Testis (tissue), 3 donors: ENCODE measurements around the gene OR2S2. TPM values are rescaled to one million over a fixed set of nuclear protein-coding genes. Genes with fewer than 3 reads are reported as not detected.
A peak's percentile ranks its signal among the peaks of the same experiment; 100 is the strongest.

Source experiments
- DNase-seq: peaks from one replicate; pipeline ENCODE4 v3.0.0-alpha.2; 2019
- H3K27ac ChIP-seq, 2 donors: fragments of 200-600 bp; sonication (generic); one replicate each; pipeline ENCODE4 v1.5.1; 2019
- H3K27me3 ChIP-seq: fragments of 200-600 bp; sonication (generic); one replicate; pipeline ENCODE4 v1.5.1; 2019
- H3K36me3 ChIP-seq: fragments of 200-600 bp; sonication (generic); one replicate; pipeline ENCODE4 v1.5.1; 2017; ENCODE audit warnings: low read depth; ENCODE audit errors: missing control alignments
- H3K4me1 ChIP-seq: fragments of 200-600 bp; sonication (generic); one replicate; pipeline ENCODE4 v1.5.1; 2019
- H3K4me3 ChIP-seq, 2 donors: fragments of 200-600 bp; sonication (generic); one replicate each; pipeline ENCODE4 v1.5.1; 2017 to 2019
- H3K9me3 ChIP-seq: fragments of 200-600 bp; sonication (generic); one replicate; pipeline ENCODE4 v1.5.1; 2017
- CTCF ChIP-seq, 3 experiments: fragments of 450-650 bp in 2 of 3; fragments of 200-600 bp in 1 of 3; sonication (generic) in 1 of 3; IDR thresholded peaks; one replicate each; pipeline ENCODE4 v1.5.1; 2016 to 2019; ENCODE audit warnings: antibody characterized with exemption in 3 of 3, mild to moderate bottlenecking in 2 of 3, moderate library complexity in 1 of 3
- POLR2A ChIP-seq: fragments of 450-650 bp; IDR thresholded peaks from one replicate; pipeline ENCODE4 v1.6.1; 2017; ENCODE audit warnings: antibody characterized with exemption, mild to moderate bottlenecking, moderate library complexity
- WGBS, 2 donors: methylation state at CpG; one replicate each; pipeline ENCODE4 v1.1.5; 2018; 5-methylcytosine and 5-hydroxymethylcytosine counted together
- intact Hi-C: fragments of 100-400 bp; cut with DNase I; formaldehyde crosslinking; loops from one replicate; pipeline ENCODE4 v1.15.1; 2023; ENCODE audit warnings: low total_unique reads
- polyA plus RNA-seq: library from polyadenylated mRNA; stranded (reverse); fragments of 350-450 nt; fragmentation: Illumina TruSeq; extraction: RNeasy Lipid Tissue Mini Kit (QIAGEN cat#74804); gene quantifications from one replicate; pipeline ENCODE4 v1.2.3, GENCODE V29; 2014; ENCODE audit warnings: low read depth, low replicate concordance; ENCODE audit not compliant: insufficient read depth
- total RNA-seq, 2 donors: library from RNA; depleted of rRNA; stranded (reverse); fragments of >200 nt; gene quantifications; one replicate each; pipeline ENCODE4 v1.2.3, GENCODE V29; 2016

OR2S2 gene
- total and polyA plus RNA-seq, 3 donors from 2014 or later: not detected

- Histone ChIP-seq H3K27ac (no peak overlapping the region), H3K4me1 (peaks cover 5% of the 10 kb centered on the region), H3K36me3 (no peaks in the 10 kb centered on the region), H3K27me3 (no peaks in the 10 kb centered on the region), H3K4me3 (no peak overlapping the region), H3K9me3 (no peaks in the 10 kb centered on the region)
- TF ChIP-seq POLR2A (no peak), CTCF (IDR thresholded peaks at IDR 0.05) (no peak)
- intact Hi-C loops: no loop called here
- WGBS, 2 donors: 73 to 82% methylated on average over 2 of the region's 2 CpGs
- DNase-seq: no peak
These were observed 9.5 kb downstream of the OR2S2 start for GRCh38 chr9:35948451-35948850.

- peak; percentile 85 for DNase-seq
- Histone ChIP-seq H3K36me3 (no peaks in the 10 kb centered on the region), H3K4me1 (peaks cover 5% of the 10 kb centered on the region), H3K4me3 (peak overlapping the region in 1 of 2 donors; percentile 3), H3K27me3 (no peaks in the 10 kb centered on the region), H3K27ac (no peak overlapping the region), H3K9me3 (no peaks in the 10 kb centered on the region)
- intact Hi-C loops: no loop called here
- TF ChIP-seq CTCF (IDR thresholded peaks at IDR 0.05): peak; percentile 73 to 84 (median 78)
- no peak for TF ChIP-seq POLR2A
- WGBS, 2 donors: 21 to 22% methylated on average over 10 of the region's 10 CpGs
These were observed 12.5 kb downstream of the OR2S2 start for GRCh38 chr9:35945341-35946018.

- H3K27ac ChIP-seq: no peak overlapping the region
- H3K27me3 ChIP-seq: no peaks in the 10 kb centered on the region
- H3K4me3 ChIP-seq: no peak overlapping the region
- TF ChIP-seq POLR2A: no peak
- no peak for TF ChIP-seq CTCF (IDR thresholded peaks at IDR 0.05)
- 84 to 91% methylated on average over 3 of the region's 3 CpGs for WGBS, 2 donors
- intact Hi-C loops: no loop called here
- no peak for DNase-seq
- H3K4me1 ChIP-seq: peaks cover 5% of the 10 kb centered on the region
- H3K36me3 ChIP-seq: no peaks in the 10 kb centered on the region
- H3K9me3 ChIP-seq: no peaks in the 10 kb centered on the region
These were observed 13.1 kb downstream of the OR2S2 start for GRCh38 chr9:35944841-35945240.

GRCh38 chr9:35944173-35944572, 13.8 kb downstream of the OR2S2 start:
- intact Hi-C loops: no loop called here
- no peak for DNase-seq
- WGBS, 2 donors: 95 to 97% methylated on average over 3 of the region's 3 CpGs
- TF ChIP-seq POLR2A (no peak), CTCF (IDR thresholded peaks at IDR 0.05) (no peak)
- Histone ChIP-seq H3K36me3 (no peaks in the 10 kb centered on the region), H3K27ac (no peak overlapping the region), H3K4me1 (peaks cover 5% of the 10 kb centered on the region), H3K9me3 (no peaks in the 10 kb centered on the region), H3K27me3 (no peaks in the 10 kb centered on the region), H3K4me3 (no peak overlapping the region)

GRCh38 chr9:35942286-35942685, 15.7 kb downstream of the OR2S2 start:
- H3K9me3 ChIP-seq: no peaks in the 10 kb centered on the region
- no peak overlapping the region for H3K4me3 ChIP-seq
- 92 to 98% methylated on average over 5 of the region's 5 CpGs for WGBS, 2 donors
- no peak for DNase-seq
- intact Hi-C loops: no loop called here
- no peaks in the 10 kb centered on the region for H3K27me3 ChIP-seq
- peaks cover 5% of the 10 kb centered on the region for H3K4me1 ChIP-seq
- H3K27ac ChIP-seq: no peak overlapping the region
- H3K36me3 ChIP-seq: no peaks in the 10 kb centered on the region
- TF ChIP-seq CTCF (IDR thresholded peaks at IDR 0.05): no peak
